DMS 273 treated with DMSO at 0.1 percent for 48 hours (cell line): ENCODE data around the gene ZNF581.

Source experiments
- DNase-seq: peaks from one replicate; lab custom pipeline; 2025; lab: John Stamatoyannopoulos, UW

ZNF581 gene

DNA sequence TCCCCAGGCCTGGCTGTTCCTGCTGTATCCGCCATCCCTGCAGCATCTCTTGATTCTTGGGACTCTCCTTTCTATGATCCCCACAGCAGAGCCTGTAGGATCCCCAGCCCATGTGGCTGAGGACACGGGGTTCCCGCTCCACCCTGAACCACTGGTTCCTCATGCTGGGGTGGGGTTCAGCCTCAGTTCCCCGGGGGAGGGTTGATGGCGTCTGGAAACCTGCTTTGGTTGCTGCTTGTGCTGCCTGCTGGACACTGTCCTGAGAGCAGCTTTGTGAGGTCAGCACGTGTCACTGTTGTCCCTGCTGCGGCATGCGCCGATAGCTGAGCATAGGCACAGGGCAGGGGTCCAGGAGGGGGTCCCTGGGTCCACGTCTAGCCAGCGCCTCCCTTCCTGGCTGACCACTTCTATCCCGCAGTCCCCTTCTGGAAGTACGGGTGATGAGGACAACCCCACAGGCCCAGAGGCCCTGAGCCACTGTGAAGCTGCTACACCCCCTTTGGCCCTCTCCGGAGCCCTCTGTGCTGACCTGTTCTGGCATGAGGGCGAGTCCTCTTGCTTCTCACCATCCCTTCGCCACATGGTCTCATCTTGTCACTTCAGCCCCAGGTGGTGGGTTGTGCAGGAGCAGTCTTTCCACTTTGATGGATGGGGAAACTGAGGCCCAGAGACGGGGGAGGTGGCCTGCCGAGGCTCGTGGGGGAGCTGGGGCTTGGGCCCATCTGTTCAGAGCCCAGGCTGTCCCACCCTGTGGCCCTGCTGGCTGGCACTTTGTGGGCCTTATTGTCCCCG is 37.1 kb downstream of the ZNF581 start:
- DNase-seq = no peak

DNA sequence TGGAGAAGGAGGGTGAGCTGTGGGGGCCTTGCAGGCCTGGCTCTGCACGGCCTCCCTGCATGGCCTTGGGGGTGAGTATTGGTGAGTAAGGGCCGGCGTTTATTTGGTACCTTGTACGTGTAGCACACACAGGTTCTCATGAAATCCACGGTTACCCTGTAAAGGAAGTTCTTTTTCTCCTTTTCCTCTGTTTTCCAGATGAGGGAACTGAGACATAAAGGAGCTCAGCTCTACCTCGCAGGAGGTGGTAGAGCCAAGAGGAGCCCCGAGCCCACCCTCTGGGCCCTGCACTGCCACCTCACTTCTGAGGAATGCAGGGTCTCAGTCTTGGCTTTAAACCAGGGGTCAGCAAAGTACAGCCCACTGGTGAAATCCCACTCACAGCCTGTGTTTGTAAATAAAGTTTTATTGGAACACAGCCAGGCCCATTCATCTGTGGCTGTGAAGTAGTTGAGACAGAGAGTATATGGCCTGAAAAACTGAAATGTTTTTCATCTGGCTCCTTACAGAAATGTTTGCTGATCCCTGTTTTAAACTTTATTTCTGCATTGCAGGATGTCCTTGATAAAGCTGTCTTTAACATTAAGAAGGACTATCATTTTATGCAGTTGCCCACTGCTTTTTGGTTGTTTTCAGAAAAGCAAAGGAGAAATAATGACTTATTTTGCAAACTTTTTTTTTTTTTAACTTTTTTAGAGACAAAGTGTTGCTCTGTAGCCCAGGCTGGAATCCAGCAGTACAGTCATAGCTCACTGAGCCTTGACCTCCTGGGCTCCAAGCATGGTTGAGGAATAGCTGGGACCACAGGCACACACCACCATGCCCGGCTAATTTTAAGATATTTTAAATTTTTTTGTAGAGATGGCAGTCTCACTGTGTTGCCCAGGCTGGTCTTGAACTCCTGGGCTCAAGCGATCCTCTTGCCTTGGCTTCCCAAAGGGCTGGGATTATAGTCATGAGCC is 38.0 kb downstream of the ZNF581 start:
- DNase-seq = no peak

DNA sequence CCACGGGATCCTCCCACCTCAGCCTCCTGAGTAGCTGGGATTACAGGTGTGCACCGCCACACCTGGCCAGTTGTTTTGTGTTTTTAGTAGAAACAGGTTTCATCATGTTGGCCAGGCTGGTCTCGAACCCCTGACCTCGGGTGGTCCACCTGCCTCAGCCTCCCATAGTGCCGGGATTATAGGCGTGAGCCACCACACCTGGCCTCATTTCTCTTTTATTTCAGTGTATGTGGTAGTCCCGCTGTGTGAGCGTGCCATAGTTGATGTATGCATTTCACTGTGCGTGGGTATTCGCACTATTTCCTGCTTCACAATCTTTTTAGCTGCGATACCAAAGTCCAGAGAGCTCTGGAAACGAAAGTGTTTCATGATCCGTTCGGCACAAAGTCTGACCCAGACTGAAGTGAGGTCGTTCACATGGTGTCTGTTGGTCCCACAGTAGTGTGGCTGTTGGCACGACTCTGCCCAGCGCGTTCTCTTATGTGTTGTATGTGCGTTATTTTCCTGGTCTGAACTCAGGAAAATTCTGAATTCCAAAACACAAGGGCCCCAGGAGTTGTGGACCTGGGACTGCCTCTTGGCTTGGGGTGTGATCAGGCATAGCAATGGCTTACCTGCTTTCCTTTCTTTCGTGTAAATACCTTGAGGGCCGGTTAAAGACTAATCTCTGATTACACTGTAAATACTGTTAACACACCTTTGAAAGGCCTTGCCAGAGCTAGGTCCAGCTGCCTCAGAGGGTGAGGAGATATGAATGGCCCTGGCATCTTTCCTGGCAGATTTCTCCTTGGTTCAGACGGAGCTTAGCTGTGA is 40.2 kb downstream of the ZNF581 start:
- no peak for DNase-seq

DNA sequence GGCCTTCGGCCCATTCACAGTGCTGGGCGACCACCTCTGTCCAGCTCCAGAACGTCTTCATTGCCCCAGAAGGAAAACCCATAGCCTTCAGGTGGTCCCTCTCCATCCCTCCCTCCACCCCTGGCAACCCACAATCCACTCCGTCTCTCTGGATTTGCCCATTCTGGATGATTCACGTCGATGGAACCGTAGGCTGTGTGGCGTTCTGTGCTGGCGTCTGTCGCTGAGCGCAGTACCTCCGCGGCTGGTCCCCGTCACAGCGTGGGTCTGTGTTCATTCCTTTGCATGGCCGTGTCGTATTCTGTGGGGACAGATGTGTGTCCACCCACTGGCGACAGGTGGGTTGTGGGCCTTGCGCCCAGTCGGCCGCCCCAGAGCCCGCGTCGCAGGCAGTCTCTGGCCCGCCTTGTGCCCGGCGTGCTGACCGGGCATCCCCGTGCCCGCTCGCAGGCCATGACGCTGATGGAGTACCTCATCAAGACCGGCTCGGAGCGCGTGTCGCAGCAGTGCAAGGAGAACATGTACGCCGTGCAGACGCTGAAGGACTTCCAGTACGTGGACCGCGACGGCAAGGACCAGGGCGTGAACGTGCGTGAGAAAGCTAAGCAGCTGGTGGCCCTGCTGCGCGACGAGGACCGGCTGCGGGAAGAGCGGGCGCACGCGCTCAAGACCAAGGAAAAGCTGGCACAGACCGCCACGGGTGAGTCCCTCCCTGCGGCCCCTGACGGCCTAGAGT is 41.7 kb downstream of the ZNF581 start:
- no peak for DNase-seq

- no peak for DNase-seq
Observed at GRCh38 chr19:55685776-55686175, 42.3 kb downstream of the ZNF581 start.

- DNase-seq = no peak
Observed at GRCh38 chr19:55686311-55687050, 43.0 kb downstream of the ZNF581 start.

GRCh38 chr19:55687281-55688201 is 44.1 kb downstream of the ZNF581 start:
- DNase-seq = no peak

- DNase-seq = no peak
Observed at GRCh38 chr19:55688422-55689218, 45.2 kb downstream of the ZNF581 start.

DNA sequence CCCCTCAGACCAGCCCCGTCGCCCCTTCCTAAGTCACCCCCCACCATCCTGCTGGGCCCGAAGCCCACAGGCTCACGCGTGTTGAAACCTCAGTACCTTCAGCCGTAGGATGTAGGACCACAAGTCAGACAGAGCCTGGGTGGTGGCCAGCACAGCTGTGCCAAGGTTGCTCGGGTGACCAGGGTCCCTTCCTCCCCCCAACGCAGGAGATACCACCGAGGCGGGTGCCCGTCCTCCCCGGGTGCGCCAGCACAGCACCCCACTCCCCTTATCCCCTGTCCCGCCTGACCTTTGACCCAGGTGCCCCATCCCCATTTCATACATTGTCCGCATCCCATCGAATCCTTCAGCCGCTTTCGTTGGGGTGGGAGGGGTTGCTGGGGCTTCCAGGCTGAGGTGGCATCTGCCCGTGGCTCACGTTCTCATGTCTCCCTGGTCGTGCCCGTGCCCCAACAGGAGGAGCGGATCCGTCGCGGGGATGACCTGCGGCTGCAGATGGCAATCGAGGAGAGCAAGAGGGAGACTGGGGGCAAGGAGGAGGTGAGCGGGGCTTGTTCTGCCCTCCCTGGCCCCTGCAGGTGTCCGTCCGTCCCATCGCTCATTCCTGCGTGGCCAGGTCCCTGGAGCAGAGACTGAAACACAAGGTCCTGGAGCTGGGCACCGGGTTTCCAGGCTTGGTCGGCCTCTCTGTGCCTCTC is 46.1 kb downstream of the ZNF581 start:
- DNase-seq = no peak

GRCh38 chr19:55690109-55690768 is 46.8 kb downstream of the ZNF581 start:
- DNase-seq = no peak

DNA sequence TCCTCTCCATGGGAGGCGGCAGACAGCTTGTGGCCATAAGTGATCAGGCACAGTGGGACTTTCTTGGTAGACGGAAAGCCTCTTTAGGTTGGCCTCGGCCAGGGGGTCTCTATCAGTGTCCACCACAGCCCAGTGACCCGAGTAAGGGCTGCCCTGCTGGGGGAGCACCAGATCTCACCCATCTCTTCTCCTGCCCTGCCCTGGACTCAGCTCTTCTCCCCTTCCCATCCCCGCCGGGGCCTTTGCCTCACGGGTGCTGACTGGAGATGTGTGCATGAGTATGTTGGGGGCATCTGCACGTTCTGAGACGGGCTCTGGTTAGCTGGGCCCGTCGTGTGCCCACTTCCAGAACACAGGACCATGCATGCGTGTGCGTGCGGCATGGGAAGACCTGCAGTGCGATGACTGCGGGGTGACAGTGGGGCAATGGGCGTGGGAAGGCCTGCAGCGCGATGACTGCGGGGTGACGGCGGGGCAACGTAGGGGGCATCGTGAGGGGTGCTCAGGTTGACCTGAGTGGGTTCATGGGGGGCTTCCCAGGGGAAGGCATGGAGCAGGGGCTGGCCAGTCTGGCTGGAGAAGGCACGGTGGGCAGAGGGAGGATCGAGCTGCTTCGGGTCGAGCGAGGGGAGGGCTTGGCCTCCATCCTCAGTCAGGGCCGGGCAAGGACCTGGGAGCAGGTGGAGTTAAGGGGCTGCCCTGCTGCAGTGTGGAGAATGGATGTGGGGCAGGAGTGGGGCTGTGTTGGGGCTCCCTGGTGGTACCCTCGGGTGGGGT is 47.5 kb downstream of the ZNF581 start:
- no peak for DNase-seq

- no peak for DNase-seq
Observed at GRCh38 chr19:55691561-55692481, 48.4 kb downstream of the ZNF581 start.

GRCh38 chr19:55692681-55693081 is 49.2 kb downstream of the ZNF581 start:
- no peak for DNase-seq

DNA sequence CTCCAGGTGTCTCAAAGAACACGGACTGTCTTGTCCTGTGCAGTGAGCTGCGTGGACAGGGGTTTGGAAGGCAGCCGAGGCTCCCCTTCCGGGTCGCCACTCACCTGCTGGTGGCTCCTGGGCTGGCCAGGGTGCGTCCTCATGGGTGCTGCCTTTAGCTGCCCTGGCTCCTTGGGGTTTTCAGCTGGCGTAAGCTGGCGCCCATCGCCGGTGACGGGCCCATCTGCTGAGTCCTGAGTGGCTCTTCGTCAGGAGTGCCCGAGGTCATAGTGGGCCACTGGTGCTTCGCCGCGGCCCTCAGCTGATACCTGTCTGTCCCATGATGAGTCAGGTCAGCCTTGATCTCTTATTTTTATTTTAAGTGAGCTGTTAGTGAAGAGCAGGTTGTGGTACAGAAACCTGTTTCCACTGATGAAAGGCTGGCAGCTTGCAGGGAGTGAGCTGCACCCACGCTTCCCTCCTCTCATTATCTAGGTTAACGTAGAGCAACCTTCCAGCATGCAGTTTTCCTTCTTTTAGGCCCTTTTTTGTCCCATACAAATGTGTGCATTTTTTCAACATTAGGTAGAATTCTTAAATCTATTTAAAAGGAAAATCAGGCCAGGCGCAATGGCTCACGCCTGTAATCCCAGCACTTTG is 50.0 kb downstream of the ZNF581 start:
- no peak for DNase-seq

DNA sequence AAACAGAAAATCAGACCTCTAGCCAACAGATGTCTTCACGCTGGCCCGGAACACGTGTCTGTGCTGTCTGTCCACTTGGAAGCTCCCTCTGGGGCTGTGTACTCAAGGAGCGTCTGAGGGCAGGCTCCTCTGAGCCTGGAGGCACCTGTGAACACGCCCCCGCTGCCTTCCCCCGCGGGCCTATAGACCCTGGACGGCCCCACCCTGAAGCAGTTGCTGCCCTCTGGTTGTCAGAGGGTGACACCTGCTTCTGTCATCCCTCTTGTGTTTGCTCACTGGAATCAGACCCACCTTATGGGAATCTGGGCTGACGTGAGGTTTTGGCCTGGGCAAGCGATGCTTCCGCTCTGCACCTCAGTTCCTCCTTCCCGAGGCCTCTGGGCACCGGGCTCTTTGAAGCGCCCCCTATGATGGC is 50.8 kb downstream of the ZNF581 start:
- DNase-seq = no peak
